Stimulated activated CD4-positive, alpha-beta T cell treated with anti-CD3 and anti-CD28 coated beads, Interleukin-4, amount 100 ng/mL, for 24 hours (primary cell): ENCODE data around the gene DYNLT1.
"Not testable (repeated sequence)": the region's sequence is repeated elsewhere in the genome, so short reads cannot be mapped to it uniquely, and the experiment has no call there.

ENCODE experiments used
- DNase-seq: peaks from one replicate; pipeline ENCODE4 v3.0.0-alpha.2; 2020

DYNLT1 gene

GRCh38 chr6:158638324-158638854, 6.2 kb downstream of the DYNLT1 start:
- DNase-seq: no peak

DNA sequence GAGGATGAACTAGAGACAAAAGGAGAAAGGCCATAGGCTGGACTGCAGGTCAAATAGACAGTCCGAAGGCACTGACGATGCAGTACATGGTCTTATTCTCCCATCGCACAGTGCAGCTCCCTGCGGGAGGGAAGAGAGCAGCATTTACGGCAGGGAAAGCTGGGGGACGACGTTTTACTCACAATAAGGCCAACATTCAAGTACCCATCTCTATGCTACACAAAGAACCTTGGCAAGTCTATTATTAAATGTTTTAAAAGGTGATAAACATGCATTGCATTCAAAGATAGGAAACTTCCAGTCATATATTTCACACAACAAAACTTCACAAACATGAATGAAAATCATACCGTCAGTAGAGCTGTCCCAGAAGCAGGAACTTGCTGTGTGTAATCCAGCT, 7.8 kb downstream of the DYNLT1 start:
- no peak for DNase-seq

DNA sequence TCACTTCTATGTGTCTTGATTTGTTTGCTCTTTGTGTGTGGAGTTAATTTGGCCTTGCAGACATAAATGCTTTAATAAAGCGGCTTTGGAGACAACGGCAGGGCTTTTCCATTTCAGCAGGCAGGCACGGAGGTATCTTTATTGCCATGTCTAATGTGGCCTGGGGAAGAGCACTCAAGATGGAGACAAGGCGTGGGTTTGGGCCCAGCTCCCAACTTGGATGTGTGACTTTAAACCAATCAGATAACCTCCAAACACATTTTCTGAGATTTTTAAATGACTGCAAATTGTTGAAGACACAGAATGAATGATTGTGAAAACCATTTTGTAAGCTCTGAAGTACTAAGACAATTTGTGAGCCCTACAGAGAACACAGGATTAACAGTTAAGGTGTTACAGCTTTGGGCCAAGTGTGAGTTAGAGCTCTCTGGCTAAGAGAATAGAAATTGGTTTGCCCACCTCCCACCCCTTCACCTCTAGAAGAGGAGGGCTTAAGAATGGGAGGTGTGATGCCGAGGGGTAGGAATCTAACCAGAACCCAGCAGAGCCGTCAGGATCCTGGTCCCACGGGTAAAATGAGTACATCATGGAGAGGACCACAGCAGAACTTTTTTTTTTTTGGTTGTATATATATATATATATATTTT, 9.0 kb downstream of the DYNLT1 start:
- no peak for DNase-seq

- DNase-seq: no peak
Measured at GRCh38 chr6:158634695-158635426, 9.7 kb downstream of the DYNLT1 start.

DNA sequence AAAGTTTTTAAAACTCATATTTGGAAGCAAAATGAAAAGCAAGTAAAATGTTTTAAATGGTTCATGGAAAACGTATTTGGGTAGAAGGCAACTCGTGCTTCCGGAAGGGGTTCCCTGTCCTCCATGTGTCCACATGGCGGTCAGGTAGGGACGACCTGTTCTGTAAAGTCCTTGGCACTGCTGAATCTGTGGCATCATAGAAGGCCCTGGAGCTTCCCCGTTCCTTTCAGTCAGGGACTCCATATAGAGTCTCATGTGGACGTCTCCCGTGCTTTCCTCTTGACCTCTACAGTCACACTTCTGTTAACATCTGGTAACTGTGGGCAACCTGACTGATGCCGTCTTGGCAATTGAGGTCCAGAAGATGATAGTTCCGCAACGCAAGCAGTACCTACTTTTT, 11.4 kb downstream of the DYNLT1 start:
- DNase-seq: no peak

- not testable (repeated sequence) for DNase-seq
Measured at GRCh38 chr6:158632538-158633119, 11.9 kb downstream of the DYNLT1 start.

GRCh38 chr6:158631678-158632537, 12.6 kb downstream of the DYNLT1 start:
- DNase-seq: no peak

DNA sequence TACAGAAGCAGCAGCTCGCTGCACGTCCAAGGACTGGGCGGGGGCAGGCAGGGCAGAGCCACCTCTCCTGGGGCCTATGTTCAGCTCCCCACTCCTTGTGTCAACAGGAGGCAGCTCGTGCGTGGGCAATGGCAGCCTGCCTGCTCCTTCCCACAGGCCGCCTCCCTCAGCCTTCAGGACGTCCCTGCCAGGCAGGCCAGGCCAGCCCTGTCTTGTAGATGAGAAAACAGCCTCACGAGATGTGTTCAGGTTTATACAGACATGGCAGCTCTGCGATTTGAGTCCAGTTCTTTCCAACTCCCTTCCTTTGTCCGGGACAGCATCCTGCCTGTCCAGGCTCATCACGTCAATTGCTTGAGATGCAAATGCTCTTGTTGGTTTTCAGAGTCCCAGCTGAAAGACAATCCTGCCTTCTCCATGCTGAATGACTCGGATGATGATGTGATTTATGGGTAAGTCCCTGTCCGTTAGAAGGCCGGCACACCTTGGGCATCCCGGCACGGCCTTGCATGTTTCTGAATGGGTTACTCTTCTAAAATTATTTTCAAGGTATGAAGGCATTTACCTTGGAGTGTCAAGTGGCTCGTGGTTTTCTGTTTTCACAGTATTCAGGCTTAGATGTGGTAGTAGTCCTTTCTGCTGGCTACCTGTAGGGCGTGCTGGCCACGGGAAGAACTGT, 13.5 kb downstream of the DYNLT1 start:
- no peak for DNase-seq

- no peak for DNase-seq
Measured at GRCh38 chr6:158629367-158630221, 14.9 kb downstream of the DYNLT1 start.

DNA sequence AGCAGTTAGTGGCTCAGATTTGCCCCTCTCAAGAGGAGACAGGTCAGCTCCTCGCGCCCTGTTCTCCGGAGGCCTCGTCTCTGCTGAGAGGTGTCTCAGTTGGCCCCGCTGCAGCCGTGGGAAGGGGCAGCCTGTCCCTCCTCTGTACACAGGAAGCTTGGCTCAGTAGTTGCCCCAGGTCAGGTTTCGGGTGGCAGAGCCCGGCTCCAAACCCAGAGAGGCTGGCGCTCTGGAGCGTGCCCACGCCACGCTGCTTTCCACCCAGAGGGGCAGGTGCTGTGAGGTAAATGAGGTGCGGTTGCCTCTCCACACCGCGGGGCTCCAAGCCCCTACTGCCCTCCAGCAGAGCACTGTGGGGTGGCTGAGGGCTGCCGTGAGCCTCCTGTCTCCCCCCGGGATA, 16.0 kb downstream of the DYNLT1 start:
- no peak for DNase-seq

GRCh38 chr6:158627940-158628211, 16.7 kb downstream of the DYNLT1 start:
- no peak for DNase-seq

DNA sequence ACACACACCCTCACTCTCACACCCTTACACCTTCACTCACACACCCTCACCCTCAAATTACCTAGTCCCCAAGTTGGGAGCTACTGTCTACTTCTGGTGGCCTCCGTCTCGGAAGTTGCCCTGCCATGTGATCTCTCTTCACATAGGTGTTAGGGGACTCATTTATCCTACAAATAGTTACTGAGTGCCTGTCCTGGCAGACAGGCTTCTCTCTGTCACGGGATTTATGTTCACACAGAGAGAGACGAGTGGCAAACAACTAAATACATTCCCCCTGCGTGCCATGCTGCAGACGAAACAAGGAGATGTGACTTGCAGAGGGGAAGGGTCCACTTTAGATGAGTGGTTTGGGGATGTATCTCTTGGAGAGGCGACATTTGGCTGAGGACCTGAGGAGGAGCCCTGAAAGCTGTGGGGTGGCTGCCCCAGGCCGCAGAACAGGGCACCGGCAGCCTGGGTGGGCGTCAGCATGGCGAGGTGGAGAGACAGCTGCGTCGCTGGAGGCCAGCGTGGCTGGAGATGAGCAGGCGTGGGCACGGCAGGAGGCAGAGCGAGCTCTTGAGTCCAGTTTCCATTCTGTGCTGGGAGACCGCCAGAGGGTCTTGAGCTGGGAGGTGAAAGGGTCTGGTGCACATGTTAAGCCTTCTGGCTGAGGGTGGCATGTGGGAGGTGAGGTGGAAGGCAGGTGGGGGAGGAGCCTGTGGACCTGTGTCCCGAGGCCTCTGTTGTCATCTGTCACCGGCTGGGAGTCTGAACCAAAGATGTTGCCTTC, 17.2 kb downstream of the DYNLT1 start:
- DNase-seq: no peak

DNA sequence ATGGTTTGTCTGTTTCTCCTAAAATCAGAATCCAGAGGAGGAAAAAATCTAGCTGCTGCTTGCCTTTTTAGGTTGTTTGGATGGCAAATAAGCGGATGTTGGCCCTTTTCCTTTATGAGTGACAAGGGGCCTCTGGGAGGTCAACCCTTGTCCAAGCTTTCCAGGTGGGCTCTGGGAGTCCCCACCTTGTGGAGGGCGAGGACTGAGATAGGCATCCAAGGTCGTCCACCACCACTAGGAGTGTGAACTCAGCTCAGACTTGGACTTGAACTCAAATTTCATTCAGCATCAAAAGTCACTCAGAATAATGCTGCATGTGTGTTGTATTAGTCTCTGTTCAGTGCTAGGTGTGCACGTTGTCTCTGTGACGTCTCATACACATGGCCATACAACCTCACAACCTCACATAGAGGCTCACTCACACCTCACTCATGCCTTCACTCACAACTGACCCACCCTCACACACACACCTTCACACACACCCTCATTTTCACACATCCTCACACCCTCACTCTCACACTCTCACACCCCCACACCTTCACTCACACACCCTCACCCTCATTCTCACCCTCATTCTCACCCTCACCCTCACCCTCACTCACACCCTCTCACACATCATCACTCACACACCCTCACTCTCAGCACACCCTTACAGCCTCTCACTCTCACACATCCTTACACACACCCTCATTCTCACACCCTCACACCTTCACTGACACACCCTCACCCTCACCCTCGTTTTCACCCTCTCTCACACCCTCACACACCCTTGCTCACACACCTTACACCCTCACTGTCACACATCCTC, 18.0 kb downstream of the DYNLT1 start:
- no peak for DNase-seq

DNA sequence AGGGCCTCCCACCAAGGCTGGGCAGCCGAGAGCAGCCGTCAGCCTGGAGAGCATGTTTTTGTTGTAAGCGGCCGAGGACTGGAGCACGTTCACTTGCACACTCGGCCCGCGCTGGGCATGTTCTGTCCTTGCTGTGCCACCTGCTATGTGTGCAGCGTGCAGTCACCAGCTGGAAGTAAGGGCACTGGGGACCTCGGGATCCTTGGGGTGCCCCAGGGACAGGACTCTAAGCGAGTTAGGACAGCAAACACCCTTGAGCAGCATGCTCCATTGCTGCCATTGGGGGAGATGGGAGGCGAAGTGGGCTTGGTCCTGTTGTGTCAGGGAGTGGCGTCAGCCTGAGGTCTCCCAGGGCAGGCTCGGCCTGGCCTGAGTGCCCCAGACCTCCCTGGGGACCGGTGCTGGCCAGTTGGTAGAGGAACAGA, 18.6 kb downstream of the DYNLT1 start:
- DNase-seq: no peak

- no peak for DNase-seq
Measured at GRCh38 chr6:158624684-158625682, 19.6 kb downstream of the DYNLT1 start.

DNA sequence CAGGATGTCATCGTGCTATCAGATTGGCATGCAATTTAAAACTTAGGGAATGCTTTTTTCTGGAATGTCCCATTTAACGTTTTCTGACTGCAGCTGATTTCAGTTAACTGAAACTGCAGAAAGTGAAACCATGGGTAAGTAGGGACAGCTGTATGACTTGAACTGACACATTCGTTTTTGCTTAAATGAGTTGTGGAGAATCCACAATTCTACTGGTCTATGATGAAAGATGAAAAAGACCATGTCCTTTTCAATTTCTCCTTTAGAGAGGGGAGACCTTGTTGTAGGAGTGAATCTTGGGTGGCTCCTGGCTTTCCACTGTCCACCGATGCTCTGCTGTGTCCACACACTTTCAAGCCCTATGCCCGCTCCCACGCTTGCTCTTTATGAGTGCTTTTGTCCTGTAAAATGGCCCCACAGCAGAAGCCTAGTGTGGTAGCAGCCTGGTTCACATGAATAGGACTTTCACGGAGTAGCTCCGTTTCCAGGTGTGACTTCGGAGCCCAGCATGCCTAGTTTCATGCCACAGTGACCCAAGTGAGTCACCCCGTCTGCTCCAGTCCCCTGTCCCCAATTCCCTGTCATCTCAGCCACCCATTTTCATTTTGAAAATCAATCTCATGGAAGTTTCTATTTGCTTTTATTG, 21.9 kb downstream of the DYNLT1 start:
- DNase-seq: no peak

- DNase-seq: no peak
Measured at GRCh38 chr6:158621694-158622544, 22.6 kb downstream of the DYNLT1 start.
